Suprapubic skin (tissue), 4 donors: ENCODE results near the gene MIOS. TPM values are rescaled to one million over a fixed set of nuclear protein-coding genes. Genes with fewer than 3 reads are reported as not detected.

Experiments
- DNase-seq, 2 donors: peaks; one replicate each; pipeline ENCODE4 v3.0.0-alpha.2; 2019; ENCODE audit warnings: low spot score in 2 of 2
- H3K27ac ChIP-seq: fragments of 200-600 bp; sonication (generic); one replicate; pipeline ENCODE4 v1.5.1; 2019
- H3K27me3 ChIP-seq: fragments of 200-600 bp; sonication (generic); one replicate; pipeline ENCODE4 v1.5.1; 2019
- H3K36me3 ChIP-seq: fragments of 200-600 bp; sonication (generic); one replicate; pipeline ENCODE4 v1.5.1; 2019
- H3K4me1 ChIP-seq: fragments of 200-600 bp; sonication (generic); one replicate; pipeline ENCODE4 v1.5.1; 2019
- H3K4me3 ChIP-seq: fragments of 200-600 bp; sonication (generic); one replicate; pipeline ENCODE4 v1.5.1; 2019; ENCODE audit warnings: mild to moderate bottlenecking
- H3K9me3 ChIP-seq: fragments of 200-600 bp; sonication (generic); one replicate; pipeline ENCODE4 v1.5.1; 2019
- EP300 ChIP-seq: sonication (generic); formaldehyde crosslinking; IDR thresholded peaks from one replicate; pipeline ENCODE4 v1.6.1; 2017; ENCODE audit warnings: antibody characterized with exemption
- POLR2A ChIP-seq, 2 donors: fragments of 450-650 bp; IDR thresholded peaks; one replicate each; pipeline ENCODE4 v1.6.1; 2017; ENCODE audit warnings: antibody characterized with exemption in 2 of 2, mild to moderate bottlenecking in 2 of 2, moderate library complexity in 2 of 2
- POLR2AphosphoS5 ChIP-seq, 3 donors: sonication (generic); formaldehyde crosslinking; IDR thresholded peaks; one replicate each; pipeline ENCODE4 v1.6.1; 2017; ENCODE audit warnings: antibody characterized with exemption in 3 of 3
- WGBS: methylation state at CpG from one replicate; pipeline ENCODE4 v1.1.5; 2018; 5-methylcytosine and 5-hydroxymethylcytosine counted together
- total RNA-seq, 4 donors: library from RNA; depleted of rRNA; stranded (reverse); fragments of >200 nt; gene quantifications; one replicate each; pipeline ENCODE4 v1.1.0, GENCODE V29; 2016
- TF ChIP-seq, protein P1 (sequence below), 2 donors: fragments of 200-600 bp in 1 of 2; fragments of 450-650 bp in 1 of 2; sonication (generic) in 1 of 2; IDR thresholded peaks; one replicate each; pipeline ENCODE4 v1.5.1; 2016 to 2019; ENCODE audit warnings: antibody characterized with exemption in 2 of 2, mild to moderate bottlenecking in 1 of 2, moderate library complexity in 1 of 2

Gene MIOS
- total RNA-seq, 4 donors from 2014 or later = 45.1 to 65.8 (median 55.7) TPM

DNA sequence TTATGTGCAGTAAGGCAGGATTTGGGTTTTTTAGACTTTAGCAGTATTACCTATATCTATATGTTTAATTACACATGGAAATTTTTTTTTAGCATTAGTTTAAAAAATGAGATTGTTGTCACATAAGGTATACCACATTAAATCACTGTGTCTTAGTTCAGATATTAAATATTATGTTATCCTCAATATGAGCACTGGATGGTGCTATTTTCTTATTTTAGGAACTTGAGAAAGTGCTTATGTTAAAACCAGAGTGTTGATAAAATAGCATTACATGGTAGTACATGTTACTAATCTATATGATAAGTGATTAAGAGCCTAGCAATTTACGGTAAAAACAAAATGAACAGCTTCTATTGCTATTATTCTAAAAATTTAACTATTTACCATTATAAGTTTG lies 28.8 kb downstream of the MIOS start:
- TF ChIP-seq, protein P1, sequence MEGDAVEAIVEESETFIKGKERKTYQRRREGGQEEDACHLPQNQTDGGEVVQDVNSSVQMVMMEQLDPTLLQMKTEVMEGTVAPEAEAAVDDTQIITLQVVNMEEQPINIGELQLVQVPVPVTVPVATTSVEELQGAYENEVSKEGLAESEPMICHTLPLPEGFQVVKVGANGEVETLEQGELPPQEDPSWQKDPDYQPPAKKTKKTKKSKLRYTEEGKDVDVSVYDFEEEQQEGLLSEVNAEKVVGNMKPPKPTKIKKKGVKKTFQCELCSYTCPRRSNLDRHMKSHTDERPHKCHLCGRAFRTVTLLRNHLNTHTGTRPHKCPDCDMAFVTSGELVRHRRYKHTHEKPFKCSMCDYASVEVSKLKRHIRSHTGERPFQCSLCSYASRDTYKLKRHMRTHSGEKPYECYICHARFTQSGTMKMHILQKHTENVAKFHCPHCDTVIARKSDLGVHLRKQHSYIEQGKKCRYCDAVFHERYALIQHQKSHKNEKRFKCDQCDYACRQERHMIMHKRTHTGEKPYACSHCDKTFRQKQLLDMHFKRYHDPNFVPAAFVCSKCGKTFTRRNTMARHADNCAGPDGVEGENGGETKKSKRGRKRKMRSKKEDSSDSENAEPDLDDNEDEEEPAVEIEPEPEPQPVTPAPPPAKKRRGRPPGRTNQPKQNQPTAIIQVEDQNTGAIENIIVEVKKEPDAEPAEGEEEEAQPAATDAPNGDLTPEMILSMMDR (IDR thresholded peaks at IDR 0.05) = peak in 1 of 2 donors; percentile 7
- TF ChIP-seq POLR2AphosphoS5 (IDR thresholded peaks at IDR 0.05) = no peak
- DNase-seq = no peak
- H3K27ac ChIP-seq = no peak overlapping the region
- H3K36me3 ChIP-seq = peaks cover 37% of the 10 kb centered on the region
- H3K4me3 ChIP-seq = no peak overlapping the region
- 67% methylated on average over 1 of the region's 1 CpG for WGBS
- H3K27me3 ChIP-seq = no peaks in the 10 kb centered on the region
- H3K4me1 ChIP-seq = peaks cover 4% of the 10 kb centered on the region
- H3K9me3 ChIP-seq = no peaks in the 10 kb centered on the region

DNA sequence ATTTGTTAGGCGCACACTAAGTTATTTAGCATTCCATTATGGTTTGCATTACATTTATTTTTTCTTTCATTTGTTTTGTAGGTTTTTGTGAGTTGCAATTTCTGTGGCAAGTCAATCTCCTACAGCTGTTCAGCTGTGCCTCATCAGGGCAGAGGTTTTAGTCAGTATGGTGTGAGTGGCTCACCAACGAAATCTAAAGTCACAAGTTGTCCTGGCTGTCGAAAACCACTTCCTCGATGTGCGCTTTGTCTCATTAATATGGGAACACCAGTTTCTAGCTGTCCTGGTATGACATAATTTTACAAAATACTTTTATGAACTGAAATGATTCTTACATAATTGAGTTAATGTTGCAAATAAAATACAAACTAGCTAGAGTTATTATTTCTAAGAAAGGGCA lies 29.5 kb downstream of the MIOS start:
- H3K4me3 ChIP-seq = no peak overlapping the region
- peaks cover 4% of the 10 kb centered on the region for H3K4me1 ChIP-seq
- no peak for DNase-seq
- no peak overlapping the region for H3K27ac ChIP-seq
- WGBS = 89% methylated on average over 5 of the region's 5 CpGs
- H3K27me3 ChIP-seq = no peaks in the 10 kb centered on the region
- TF ChIP-seq EP300 (no peak), POLR2AphosphoS5 (IDR thresholded peaks at IDR 0.05) (no peak), POLR2A (IDR thresholded peaks at IDR 0.05) (no peak)
- TF ChIP-seq, protein P1 (IDR thresholded peaks at IDR 0.05) = no peak
- H3K9me3 ChIP-seq = no peaks in the 10 kb centered on the region
- H3K36me3 ChIP-seq = peaks cover 36% of the 10 kb centered on the region

DNA sequence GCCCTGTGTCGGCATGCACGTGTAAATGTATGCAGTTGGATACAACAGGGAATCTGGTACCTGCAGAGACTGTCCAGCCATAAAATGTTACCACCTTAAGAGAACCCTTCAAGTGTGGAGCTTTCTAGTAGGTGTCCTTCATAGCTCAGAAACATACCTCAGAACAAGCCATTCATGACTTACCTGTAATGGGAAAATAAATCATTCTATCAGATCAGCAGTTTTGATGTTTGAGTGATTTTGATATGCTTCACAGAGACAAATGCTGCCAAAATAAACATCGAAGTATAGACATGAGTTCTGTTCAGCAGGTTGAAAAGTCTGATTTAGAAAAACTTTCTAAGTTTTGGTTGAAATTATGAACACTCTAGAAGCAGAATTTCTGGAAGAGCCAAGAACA lies 40.3 kb downstream of the MIOS start:
- WGBS = 61% methylated on average over 3 of the region's 3 CpGs
- TF ChIP-seq EP300 (no peak), POLR2A (IDR thresholded peaks at IDR 0.05) (no peak), POLR2AphosphoS5 (IDR thresholded peaks at IDR 0.05) (no peak)
- TF ChIP-seq, protein P1 (IDR thresholded peaks at IDR 0.05) = no peak
- no peaks in the 10 kb centered on the region for H3K4me1 ChIP-seq
- H3K27ac ChIP-seq = no peak overlapping the region
- DNase-seq = no peak
- H3K27me3 ChIP-seq = no peaks in the 10 kb centered on the region
- no peak overlapping the region for H3K4me3 ChIP-seq
- no peaks in the 10 kb centered on the region for H3K9me3 ChIP-seq
- H3K36me3 ChIP-seq = peaks cover 25% of the 10 kb centered on the region

DNA sequence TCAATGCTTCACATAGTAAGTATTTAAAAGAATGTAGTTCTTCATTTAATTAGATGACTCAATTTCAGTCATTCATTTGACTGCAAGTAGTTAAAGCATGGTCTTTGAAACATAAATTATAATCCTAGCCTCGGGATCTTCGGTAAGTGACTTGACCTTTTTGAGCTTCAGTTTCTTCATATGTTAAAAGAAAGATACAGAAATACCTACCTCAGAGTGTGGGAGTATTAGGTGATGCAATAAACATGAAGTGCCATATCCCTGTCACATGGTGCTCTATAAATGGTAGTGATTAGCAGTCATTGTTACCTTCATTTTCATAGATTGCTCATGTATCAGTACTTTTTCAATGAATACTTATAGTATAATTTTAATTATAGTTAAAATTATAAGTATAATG lies 42.6 kb downstream of the MIOS start:
- no peak overlapping the region for H3K27ac ChIP-seq
- no peaks in the 10 kb centered on the region for H3K4me1 ChIP-seq
- no peak overlapping the region for H3K4me3 ChIP-seq
- 74% methylated on average over 2 of the region's 2 CpGs for WGBS
- TF ChIP-seq EP300 = no peak
- TF ChIP-seq POLR2A (IDR thresholded peaks at IDR 0.05) = no peak
- TF ChIP-seq, protein P1 (IDR thresholded peaks at IDR 0.05) = no peak
- TF ChIP-seq POLR2AphosphoS5 (IDR thresholded peaks at IDR 0.05) = no peak
- H3K36me3 ChIP-seq = peaks cover 25% of the 10 kb centered on the region
- H3K27me3 ChIP-seq = no peaks in the 10 kb centered on the region
- no peak for DNase-seq
- no peaks in the 10 kb centered on the region for H3K9me3 ChIP-seq

DNA sequence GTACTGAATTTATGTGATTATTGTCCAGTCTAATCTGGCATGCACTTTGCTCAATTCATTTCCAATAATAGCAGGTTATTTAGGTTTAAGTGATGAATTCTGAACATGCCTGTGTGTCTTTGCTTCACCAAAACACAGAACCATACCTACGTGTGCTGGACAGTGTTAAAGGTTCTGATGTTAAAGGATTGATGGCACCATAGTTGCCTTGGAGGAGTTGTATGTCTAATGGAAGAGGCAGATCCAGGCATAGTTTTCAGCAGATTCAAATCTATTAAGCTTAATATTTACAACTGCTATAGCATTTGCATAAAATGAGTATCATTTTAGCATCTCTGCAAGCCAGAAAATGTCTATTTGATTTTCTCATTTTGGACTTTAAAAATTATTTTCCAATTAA lies 45.8 kb downstream of the MIOS start:
- DNase-seq = no peak
- H3K4me1 ChIP-seq = no peaks in the 10 kb centered on the region
- H3K27me3 ChIP-seq = no peaks in the 10 kb centered on the region
- peaks cover 7% of the 10 kb centered on the region for H3K36me3 ChIP-seq
- no peaks in the 10 kb centered on the region for H3K9me3 ChIP-seq
- 72% methylated on average over 1 of the region's 1 CpG for WGBS
- no peak overlapping the region for H3K4me3 ChIP-seq
- no peak for TF ChIP-seq POLR2A (IDR thresholded peaks at IDR 0.05)
- TF ChIP-seq, protein P1 (IDR thresholded peaks at IDR 0.05) = no peak
- TF ChIP-seq EP300 = no peak
- TF ChIP-seq POLR2AphosphoS5 (IDR thresholded peaks at IDR 0.05) = no peak
- H3K27ac ChIP-seq = no peak overlapping the region
